H9 (cell line): ENCODE results near the gene SPAG17. TPM values are rescaled to one million over a fixed set of nuclear protein-coding genes. Genes with fewer than 3 reads are reported as not detected.

Experiments used
- DNase-seq: peaks from one replicate; pipeline ENCODE4 v3.0.0-alpha.2; 2017
- H2AFZ ChIP-seq: one replicate; pipeline ENCODE4 v1.6.1; 2013; ENCODE audit warnings: mild to moderate bottlenecking, low read length, control low read depth, moderate library complexity
- H2AK5ac ChIP-seq: 2 replicates; pipeline ENCODE4 v1.6.1; 2013; ENCODE audit warnings: low read length, control low read depth, mixed read lengths; ENCODE audit not compliant: insufficient read length
- H2BK120ac ChIP-seq: one replicate; pipeline ENCODE4 v1.6.1; 2013; ENCODE audit warnings: low read depth, mild to moderate bottlenecking, low read length, control low read depth, inconsistent platforms; ENCODE audit not compliant: poor library complexity, severe bottlenecking
- H2BK12ac ChIP-seq: 2 replicates; pipeline ENCODE4 v1.6.1; 2013; ENCODE audit warnings: low read length, control low read depth, mixed read lengths, low read depth; ENCODE audit not compliant: insufficient read length
- H2BK15ac ChIP-seq: 2 replicates; pipeline ENCODE4 v1.6.1; 2013; ENCODE audit warnings: low read depth, low read length, control low read depth
- H2BK20ac ChIP-seq: one replicate; pipeline ENCODE4 v1.6.1; 2013; ENCODE audit warnings: low read depth, mild to moderate bottlenecking, low read length, control low read depth, inconsistent platforms; ENCODE audit not compliant: poor library complexity, severe bottlenecking
- H2BK5ac ChIP-seq: 2 replicates; pipeline ENCODE4 v1.6.1; 2013; ENCODE audit warnings: low read length, control low read depth, mixed read lengths; ENCODE audit not compliant: insufficient read length
- H3K14ac ChIP-seq: 2 replicates; pipeline ENCODE4 v1.6.1; 2013; ENCODE audit warnings: low read length, control low read depth; ENCODE audit not compliant: insufficient read depth
- H3K18ac ChIP-seq: 2 replicates; pipeline ENCODE4 v1.6.1; 2013; ENCODE audit warnings: low read depth, mild to moderate bottlenecking, mixed read lengths, low read length, control low read depth; ENCODE audit not compliant: insufficient read length
- H3K23ac ChIP-seq: 2 replicates; pipeline ENCODE4 v1.6.1; 2013; ENCODE audit warnings: low read length, control low read depth, mixed read lengths, low read depth; ENCODE audit not compliant: insufficient read length
- H3K23me2 ChIP-seq: 2 replicates; pipeline ENCODE4 v1.6.1; 2013; ENCODE audit warnings: low read depth, mild to moderate bottlenecking, mixed read lengths, low read length, control low read depth; ENCODE audit not compliant: insufficient read length, poor library complexity, severe bottlenecking
- H3K27ac ChIP-seq: 2 replicates; pipeline ENCODE4 v1.5.1; 2013; ENCODE audit warnings: low read length, control low read depth, mixed read lengths, low read depth; ENCODE audit not compliant: insufficient read length
- H3K27me3 ChIP-seq: 2 replicates; pipeline ENCODE4 v1.6.1; 2013; ENCODE audit warnings: low read length, control low read depth, inconsistent platforms; ENCODE audit not compliant: insufficient read depth
- H3K4ac ChIP-seq: 2 replicates; pipeline ENCODE4 v1.6.1; 2013; ENCODE audit warnings: low read depth, mild to moderate bottlenecking, control low read depth, inconsistent platforms, low read length, moderate library complexity
- H3K4me1 ChIP-seq: 2 replicates; pipeline ENCODE4 v1.6.1; 2013; ENCODE audit warnings: low read length, control low read depth, inconsistent platforms; ENCODE audit not compliant: insufficient read depth
- H3K4me2 ChIP-seq: 2 replicates; pipeline ENCODE4 v1.6.1; 2013; ENCODE audit warnings: low read length, control low read depth, mixed read lengths; ENCODE audit not compliant: insufficient read length, insufficient read depth
- H3K56ac ChIP-seq: 2 replicates; pipeline ENCODE4 v1.6.1; 2013; ENCODE audit warnings: low read depth, mild to moderate bottlenecking, mixed read lengths, low read length, control low read depth; ENCODE audit not compliant: insufficient read length
- H3K79me1 ChIP-seq: 2 replicates; pipeline ENCODE4 v1.6.1; 2013; ENCODE audit warnings: low read depth, mild to moderate bottlenecking, moderate library complexity, low read length, control low read depth, inconsistent platforms; ENCODE audit not compliant: insufficient read depth, poor library complexity, severe bottlenecking
- H3K79me2 ChIP-seq: 2 replicates; pipeline ENCODE4 v1.6.1; 2013; ENCODE audit warnings: low read length, control low read depth, inconsistent platforms; ENCODE audit not compliant: insufficient read depth
- H3K9ac ChIP-seq: 2 replicates; pipeline ENCODE4 v1.6.1; 2013; ENCODE audit warnings: low read length, control low read depth, mixed read lengths; ENCODE audit not compliant: insufficient read length; ENCODE audit errors: extremely low read depth
- H3K9me3 ChIP-seq: one replicate; pipeline ENCODE4 v1.6.1; 2013; ENCODE audit warnings: low read depth, low read length, inconsistent platforms; ENCODE audit not compliant: control insufficient read depth
- H3T11ph ChIP-seq: one replicate; pipeline ENCODE4 v1.6.1; 2013; ENCODE audit warnings: mild to moderate bottlenecking, low read length, control low read depth, inconsistent platforms
- H4K20me1 ChIP-seq: one replicate; pipeline ENCODE4 v1.6.1; 2013; ENCODE audit not compliant: control insufficient read depth, insufficient read length, insufficient read depth
- H4K5ac ChIP-seq: 2 replicates; pipeline ENCODE4 v1.6.1; 2013; ENCODE audit warnings: low read depth, mild to moderate bottlenecking, mixed read lengths, low read length, control low read depth; ENCODE audit not compliant: insufficient read length
- H4K8ac ChIP-seq: replicated peaks from 2 replicates; pipeline ENCODE4 v1.6.1; 2013; ENCODE audit warnings: low read length, control low read depth, mixed read lengths, low read depth; ENCODE audit not compliant: insufficient read length
- H4K91ac ChIP-seq: 2 replicates; pipeline ENCODE4 v1.6.1; 2013; ENCODE audit warnings: low read depth, mild to moderate bottlenecking, moderate library complexity, mixed read lengths, low read length, control low read depth; ENCODE audit not compliant: insufficient read length
- H3K27ac Mint-ChIP-seq, 3 experiments: 2 replicates in 2 of 3; 3 replicates in 1 of 3; pipeline ENCODE4 v1.8.0; 2020 to 2021; ENCODE audit warnings: mixed read lengths in 3 of 3, mild to moderate bottlenecking in 1 of 3, moderate library complexity in 1 of 3
- H3K27me3 Mint-ChIP-seq: 2 replicates; pipeline ENCODE4 v1.8.0; 2021; ENCODE audit warnings: low read depth, mild to moderate bottlenecking, moderate library complexity, mixed read lengths
- H3K36me3 Mint-ChIP-seq, 3 experiments: 2 replicates in 2 of 3; 3 replicates in 1 of 3; pipeline ENCODE4 v1.8.0; 2020 to 2021; ENCODE audit warnings: low read depth in 3 of 3, mixed read lengths in 3 of 3; ENCODE audit not compliant: insufficient read depth in 1 of 3
- H3K4me1 Mint-ChIP-seq, 2 experiments: 2 replicates each; pipeline ENCODE4 v1.8.0; 2020; ENCODE audit warnings: mixed read lengths in 2 of 2
- H3K4me3 Mint-ChIP-seq, 2 experiments: 2 replicates in 1 of 2; 3 replicates in 1 of 2; pipeline ENCODE4 v1.8.0; 2020 to 2021; ENCODE audit warnings: mild to moderate bottlenecking in 2 of 2, mixed read lengths in 2 of 2, moderate library complexity in 1 of 2
- H3K9me3 Mint-ChIP-seq, 2 experiments: 2 replicates in 1 of 2; 3 replicates in 1 of 2; pipeline ENCODE4 v1.8.0; 2020; ENCODE audit warnings: mild to moderate bottlenecking in 2 of 2, mixed read lengths in 2 of 2, moderate library complexity in 1 of 2
- WGBS: extraction: QIAGEN DNeasy Blood & Tissue Kit; methylation state at CpG from one replicate; pipeline ENCODE4 v1.1.7; 2013; ENCODE audit warnings: missing lambda C conversion rate, low lambda C conversion rate, mixed read lengths; ENCODE audit not compliant: insufficient read length; ENCODE audit errors: extremely low coverage; 5-methylcytosine and 5-hydroxymethylcytosine counted together
- total RNA-seq: library from RNA; stranded (reverse); gene quantifications from 2 replicates; pipeline ENCODE4 v1.2.1, GENCODE V29; 2021
- TF ChIP-seq, protein P1 (sequence below): fragments of 200-600 bp; sonication (generic); conservative IDR thresholded peaks from 3 replicates; pipeline ENCODE4 v1.8.0; 2021; ENCODE audit warnings: antibody characterized with exemption, mild to moderate bottlenecking

SPAG17 gene
- total RNA-seq, 1 experiment from 2014 or later, result 0.37 TPM

DNA sequence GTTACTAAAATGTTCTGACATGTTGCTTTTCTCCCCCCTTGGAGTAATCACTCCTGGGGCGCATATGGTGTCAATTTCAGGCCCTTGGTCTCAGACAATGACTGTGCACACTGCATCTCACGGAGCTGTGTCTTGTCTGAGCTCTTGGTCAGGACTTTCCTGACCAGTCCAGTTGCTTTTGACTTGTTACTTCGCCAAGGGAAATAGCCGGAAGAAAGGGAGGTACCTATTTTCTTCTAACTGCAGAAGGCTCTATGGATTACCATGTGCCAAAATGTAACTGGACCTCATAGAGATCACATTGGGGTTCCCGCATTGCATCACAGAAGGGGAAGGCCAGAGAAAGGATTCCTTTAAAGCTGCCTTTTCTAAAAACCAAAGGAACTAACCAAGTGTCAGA is 68.6 kb downstream of the SPAG17 start:
- TF ChIP-seq, protein P1, sequence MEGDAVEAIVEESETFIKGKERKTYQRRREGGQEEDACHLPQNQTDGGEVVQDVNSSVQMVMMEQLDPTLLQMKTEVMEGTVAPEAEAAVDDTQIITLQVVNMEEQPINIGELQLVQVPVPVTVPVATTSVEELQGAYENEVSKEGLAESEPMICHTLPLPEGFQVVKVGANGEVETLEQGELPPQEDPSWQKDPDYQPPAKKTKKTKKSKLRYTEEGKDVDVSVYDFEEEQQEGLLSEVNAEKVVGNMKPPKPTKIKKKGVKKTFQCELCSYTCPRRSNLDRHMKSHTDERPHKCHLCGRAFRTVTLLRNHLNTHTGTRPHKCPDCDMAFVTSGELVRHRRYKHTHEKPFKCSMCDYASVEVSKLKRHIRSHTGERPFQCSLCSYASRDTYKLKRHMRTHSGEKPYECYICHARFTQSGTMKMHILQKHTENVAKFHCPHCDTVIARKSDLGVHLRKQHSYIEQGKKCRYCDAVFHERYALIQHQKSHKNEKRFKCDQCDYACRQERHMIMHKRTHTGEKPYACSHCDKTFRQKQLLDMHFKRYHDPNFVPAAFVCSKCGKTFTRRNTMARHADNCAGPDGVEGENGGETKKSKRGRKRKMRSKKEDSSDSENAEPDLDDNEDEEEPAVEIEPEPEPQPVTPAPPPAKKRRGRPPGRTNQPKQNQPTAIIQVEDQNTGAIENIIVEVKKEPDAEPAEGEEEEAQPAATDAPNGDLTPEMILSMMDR, result no peak
- Histone ChIP-seq H2BK5ac (no peak overlapping the region), H3K18ac (no peak overlapping the region), H3K9me3 (no peaks in the 10 kb centered on the region), H2BK12ac (no peak overlapping the region), H2BK20ac (no peak overlapping the region), H4K91ac (no peak overlapping the region), H3K56ac (no peak overlapping the region), H2AFZ (no peak overlapping the region), H3K27me3 (no peaks in the 10 kb centered on the region), H3K23ac (no peak overlapping the region), H3K23me2 (no peaks in the 10 kb centered on the region), H4K8ac (no peak overlapping the region), H3K9ac (no peak overlapping the region), H3K79me2 (no peaks in the 10 kb centered on the region), H2BK15ac (no peak overlapping the region), H3T11ph (no peak overlapping the region), H3K79me1 (no peaks in the 10 kb centered on the region), H3K4ac (no peak overlapping the region), H4K5ac (no peak overlapping the region), H2AK5ac (no peak overlapping the region), H2BK120ac (no peak overlapping the region), H4K20me1 (no peaks in the 10 kb centered on the region), H3K27ac (no peak overlapping the region), H3K4me2 (no peak overlapping the region), H3K14ac (no peak overlapping the region), H3K4me1 (no peaks in the 10 kb centered on the region)
- H3K9me3 Mint-ChIP-seq, result no peaks in the 10 kb centered on the region
- H3K27me3 Mint-ChIP-seq, result no peaks in the 10 kb centered on the region
- H3K27ac Mint-ChIP-seq, result no peak overlapping the region; a peak in 1 of 7 replicates
- no CpG with 5 or more reads among the region's 5 CpGs for WGBS
- no peak for DNase-seq
- H3K4me3 Mint-ChIP-seq, result no peak overlapping the region
- peaks cover 10 to 12% of the 10 kb centered on the region in 2 experiments for H3K4me1 Mint-ChIP-seq
- H3K36me3 Mint-ChIP-seq, result no peaks in the 10 kb centered on the region
